Thyroid gland (tissue), 4 donors: ENCODE data around the gene VASN. TPM values are rescaled to one million over a fixed set of nuclear protein-coding genes. Genes with fewer than 3 reads are reported as not detected.
A peak's percentile ranks its signal among the peaks of the same experiment; 100 is the strongest.

Experiments
- DNase-seq, 2 donors: peaks; one replicate each; pipeline ENCODE4 v3.0.0-alpha.2; 2019
- H3K27ac ChIP-seq, 3 donors: fragments of 200-600 bp; sonication (generic); 1 replicate in 2 of 3; 2 replicates in 1 of 3; pipeline ENCODE4 v1.5.1; 2016 to 2019; ENCODE audit warnings: mild to moderate bottlenecking in 1 of 3, moderate library complexity in 1 of 3
- H3K27me3 ChIP-seq: fragments of 200-600 bp; sonication (generic); one replicate; pipeline ENCODE4 v1.5.1; 2019
- H3K36me3 ChIP-seq, 2 donors: fragments of 200-600 bp; sonication (generic); one replicate each; pipeline ENCODE4 v1.5.1; 2016 to 2019
- H3K4me1 ChIP-seq, 2 donors: fragments of 200-600 bp; sonication (generic); one replicate each; pipeline ENCODE4 v1.5.1; 2017 to 2019
- H3K4me3 ChIP-seq, 3 donors: fragments of 200-600 bp; sonication (generic); replicated peaks in 1 of 3; 1 replicate in 2 of 3; 2 replicates in 1 of 3; pipeline ENCODE4 v1.5.1; 2016; ENCODE audit warnings: mild to moderate bottlenecking in 1 of 3
- H3K9me3 ChIP-seq: fragments of 200-600 bp; sonication (generic); one replicate; pipeline ENCODE4 v1.5.1; 2017
- POLR2A ChIP-seq, 2 donors: fragments of 450-650 bp; IDR thresholded peaks; one replicate each; pipeline ENCODE4 v1.6.1; 2017; ENCODE audit warnings: antibody characterized with exemption in 2 of 2, mild to moderate bottlenecking in 2 of 2, moderate library complexity in 1 of 2
- WGBS, 2 donors: methylation state at CpG; one replicate each; pipeline ENCODE4 v1.1.5; 2017; 5-methylcytosine and 5-hydroxymethylcytosine counted together
- intact Hi-C: fragments of 100-400 bp; cut with DNase I; formaldehyde crosslinking; loops from one replicate; pipeline ENCODE4 v1.15.1; 2023
- small RNA-seq: library from RNA; depleted of rRNA; stranded (forward); fragments of <200 nt; gene quantifications from one replicate; pipeline ENCODE3, GENCODE V24; 2016
- total RNA-seq, 4 donors: library from RNA; depleted of rRNA; stranded (reverse); fragments of >200 nt; gene quantifications; one replicate each; pipeline ENCODE4 v1.2.3, GENCODE V29; 2016
- TF ChIP-seq, protein P1 (sequence below), 6 experiments: fragments of 200-600 bp in 3 of 6; fragments of 450-650 bp in 3 of 6; sonication (generic) in 3 of 6; IDR thresholded peaks; one replicate each; pipeline ENCODE4 v1.5.1; 2016 to 2019; ENCODE audit warnings: antibody characterized with exemption in 6 of 6, mild to moderate bottlenecking in 2 of 6, inconsistent platforms in 1 of 6, moderate library complexity in 1 of 6

VASN gene
- total RNA-seq, 4 donors from 2014 or later: 21.9 to 47.0 (median 28.8) TPM

DNA sequence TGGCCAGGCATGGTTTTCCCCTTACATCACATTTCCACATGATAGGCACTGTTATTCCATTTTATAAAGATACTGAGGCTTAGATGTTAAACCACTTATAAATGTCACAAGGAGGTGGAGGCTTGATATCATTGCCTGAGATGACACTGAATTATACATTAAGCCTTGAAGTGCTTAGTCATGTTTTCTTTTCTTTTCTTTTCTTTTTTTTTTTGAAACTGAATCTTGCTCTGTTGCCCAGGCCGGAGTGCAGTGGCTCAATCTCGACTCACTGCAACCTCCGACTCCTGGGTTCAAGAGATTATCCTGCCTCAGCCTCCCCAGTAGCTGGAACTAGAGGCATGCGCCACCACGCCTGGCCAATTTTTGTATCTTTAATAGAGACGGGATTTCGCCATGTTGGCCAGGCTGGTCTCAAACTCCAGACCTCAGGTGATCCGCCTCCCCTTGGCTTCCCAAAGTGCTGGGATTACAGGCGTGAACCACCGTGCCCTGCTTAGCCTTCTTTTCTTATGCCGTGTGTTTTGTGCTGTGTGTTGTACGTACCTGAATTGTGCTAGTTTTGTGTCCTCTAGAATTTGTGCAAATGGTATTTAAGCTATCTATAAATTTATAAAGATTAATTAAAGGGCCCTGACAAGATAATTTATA is 55.2 kb downstream of the VASN start:
- no peaks in the 10 kb centered on the region for H3K27me3 ChIP-seq
- peak overlapping the region in 2 of 3 donors; percentile 84 to 91 for H3K4me3 ChIP-seq
- no peak overlapping the region for H3K27ac ChIP-seq
- H3K36me3 ChIP-seq: peaks cover 0 to 4% of the 10 kb centered on the region in 2 donors
- H3K4me1 ChIP-seq: peaks cover 12 to 17% of the 10 kb centered on the region in 2 donors
- H3K9me3 ChIP-seq: no peaks in the 10 kb centered on the region
- 92 to 93% methylated on average over 12 of the region's 12 CpGs for WGBS, 2 donors
- intact Hi-C loops: no loop called here
- TF ChIP-seq, protein P1, sequence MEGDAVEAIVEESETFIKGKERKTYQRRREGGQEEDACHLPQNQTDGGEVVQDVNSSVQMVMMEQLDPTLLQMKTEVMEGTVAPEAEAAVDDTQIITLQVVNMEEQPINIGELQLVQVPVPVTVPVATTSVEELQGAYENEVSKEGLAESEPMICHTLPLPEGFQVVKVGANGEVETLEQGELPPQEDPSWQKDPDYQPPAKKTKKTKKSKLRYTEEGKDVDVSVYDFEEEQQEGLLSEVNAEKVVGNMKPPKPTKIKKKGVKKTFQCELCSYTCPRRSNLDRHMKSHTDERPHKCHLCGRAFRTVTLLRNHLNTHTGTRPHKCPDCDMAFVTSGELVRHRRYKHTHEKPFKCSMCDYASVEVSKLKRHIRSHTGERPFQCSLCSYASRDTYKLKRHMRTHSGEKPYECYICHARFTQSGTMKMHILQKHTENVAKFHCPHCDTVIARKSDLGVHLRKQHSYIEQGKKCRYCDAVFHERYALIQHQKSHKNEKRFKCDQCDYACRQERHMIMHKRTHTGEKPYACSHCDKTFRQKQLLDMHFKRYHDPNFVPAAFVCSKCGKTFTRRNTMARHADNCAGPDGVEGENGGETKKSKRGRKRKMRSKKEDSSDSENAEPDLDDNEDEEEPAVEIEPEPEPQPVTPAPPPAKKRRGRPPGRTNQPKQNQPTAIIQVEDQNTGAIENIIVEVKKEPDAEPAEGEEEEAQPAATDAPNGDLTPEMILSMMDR (IDR thresholded peaks at IDR 0.05): no peak
- no peak for DNase-seq

DNA sequence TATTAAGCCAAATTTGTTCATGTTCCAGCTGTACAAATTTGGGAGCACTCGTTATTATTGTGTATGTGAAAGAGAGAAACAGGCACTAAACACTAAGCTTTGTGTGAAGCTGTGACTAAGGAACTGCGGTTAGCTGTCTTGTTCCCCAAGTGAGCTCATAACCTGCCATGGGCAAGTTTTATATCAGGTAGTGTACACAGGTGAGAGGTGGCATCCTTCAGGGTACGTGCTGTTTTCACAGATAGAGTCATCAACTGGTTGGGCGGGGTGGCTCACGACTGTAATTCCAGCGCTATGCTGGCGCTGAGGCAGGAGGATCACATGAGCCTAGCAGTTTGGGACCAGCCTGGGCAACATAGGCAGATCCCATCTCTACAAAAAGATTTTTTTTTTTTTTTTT is 56.9 kb downstream of the VASN start:
- intact Hi-C loops: no loop called here
- H3K4me3 ChIP-seq: no peak overlapping the region
- WGBS, 2 donors: 92 to 97% methylated on average over 7 of the region's 7 CpGs
- DNase-seq: no peak
- no peak overlapping the region for H3K27ac ChIP-seq
- TF ChIP-seq POLR2A (IDR thresholded peaks at IDR 0.05): no peak
- TF ChIP-seq, protein P1 (IDR thresholded peaks at IDR 0.05): no peak
- H3K4me1 ChIP-seq: peaks cover 12 to 17% of the 10 kb centered on the region in 2 donors
- H3K9me3 ChIP-seq: no peaks in the 10 kb centered on the region
- peaks cover 0 to 4% of the 10 kb centered on the region in 2 donors for H3K36me3 ChIP-seq
- no peaks in the 10 kb centered on the region for H3K27me3 ChIP-seq

DNA sequence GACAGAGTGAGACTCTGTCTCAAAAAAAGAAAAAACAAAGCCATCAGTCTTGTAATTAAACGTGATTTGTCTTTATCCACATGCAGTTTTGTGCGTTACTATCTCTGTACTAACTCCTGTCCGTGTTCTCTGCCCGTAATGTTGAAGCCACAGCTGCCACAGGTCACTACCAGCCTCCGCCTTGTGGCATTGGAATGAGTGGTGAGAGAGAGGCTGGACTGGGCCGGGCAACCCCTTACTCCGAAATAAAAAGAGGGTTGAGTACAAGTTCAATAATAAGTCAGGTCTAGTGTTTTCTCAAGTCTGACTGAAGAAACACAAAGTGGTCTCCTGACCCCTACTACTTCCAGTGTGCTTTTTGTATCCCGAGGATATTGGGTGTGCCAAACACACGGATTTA is 59.4 kb downstream of the VASN start:
- Histone ChIP-seq H3K4me1 (peaks cover 11 to 12% of the 10 kb centered on the region in 2 donors), H3K4me3 (no peak overlapping the region), H3K36me3 (peaks cover 0 to 8% of the 10 kb centered on the region in 2 donors), H3K27me3 (no peaks in the 10 kb centered on the region), H3K9me3 (no peaks in the 10 kb centered on the region), H3K27ac (no peak overlapping the region)
- intact Hi-C loops: no loop called here
- 89 to 92% methylated on average over 9 of the region's 9 CpGs for WGBS, 2 donors
- no peak for DNase-seq
- TF ChIP-seq, protein P1 (IDR thresholded peaks at IDR 0.05): no peak
- TF ChIP-seq POLR2A (IDR thresholded peaks at IDR 0.05): no peak

Small RNA genes lying within 50 kb of the gene (small RNA-seq; reads per million reads assigned to genes)
- not detected for gene AC012676.2

Other genes with a start within 250 kb of the VASN start
- gene SRL, start 129.8 kb upstream of the VASN start, total RNA-seq: 1 to 10 TPM in 1 of 4 donors, under 1 TPM in 3; 0.67 to 1.1 (median 0.84) TPM
- 1 to 10 TPM; 3.8 to 6.3 (median 5.4) TPM for gene TFAP4, start 98.8 kb upstream of the VASN start, total RNA-seq
- 1 to 10 TPM; 5.5 to 7.6 (median 6.7) TPM for gene GLIS2, start 55.8 kb upstream of the VASN start, total RNA-seq
- gene PAM16, start 20.5 kb upstream of the VASN start, total RNA-seq: 10 to 100 TPM in 3 of 4 donors, 1 to 10 TPM in 1; 5.6 to 60.2 (median 27.3) TPM
- 10 to 100 TPM; 17.9 to 53.7 (median 29.7) TPM for gene CORO7, start 44.7 kb downstream of the VASN start, total RNA-seq
- gene DNAJA3, start 54.0 kb downstream of the VASN start, total RNA-seq: 10 to 100 TPM; 41.0 to 61.0 (median 51.0) TPM
- 10 to 100 TPM; 40.0 to 88.8 (median 57.6) TPM for gene NMRAL1, start 102.8 kb downstream of the VASN start, total RNA-seq
- 10 to 100 TPM; 36.0 to 63.2 (median 50.5) TPM for gene HMOX2, start 104.5 kb downstream of the VASN start, total RNA-seq
- gene CDIP1, start 166.9 kb downstream of the VASN start, total RNA-seq: 10 to 100 TPM; 15.5 to 25.4 (median 25.2) TPM
- under 1 TPM; 0.11 to 0.88 (median 0.62) TPM for gene C16orf96, start 184.5 kb downstream of the VASN start, total RNA-seq
- 10 to 100 TPM in 3 of 4 donors, 1 to 10 TPM in 1; 9.3 to 21.4 (median 10.9) TPM for gene UBALD1, start 243.0 kb downstream of the VASN start, total RNA-seq